Measurements from ENCODE around the gene ACTL6B. TPM values are rescaled to one million over a fixed set of nuclear protein-coding genes. Genes with fewer than 3 reads are reported as not detected.

ACTL6B gene
- total and polyA plus RNA-seq, 2 experiments from 2014 or later: not detected

GRCh38 chr7:100639995-100640516, 16.2 kb downstream of the ACTL6B start:
- H3K9me3 ChIP-seq (ENCODE audit: low read depth): no peaks in the 10 kb centered on the region
- no peak for TF ChIP-seq CTCF (IDR thresholded peaks at IDR 0.05; ENCODE audit: low read depth, low read length)
- no peaks in the 10 kb centered on the region for H3K27me3 ChIP-seq
- H3K4me3 ChIP-seq: no peak overlapping the region
- H3K4me1 ChIP-seq (ENCODE audit: low read depth): peaks cover 6% of the 10 kb centered on the region
- H3K36me3 ChIP-seq: no peaks in the 10 kb centered on the region
- no peak overlapping the region for H3K27ac ChIP-seq
- DNase-seq (ENCODE audit: low read depth in 1 of 2, low spot score in 1 of 2): no peak

GRCh38 chr7:100632951-100633717, 23.1 kb downstream of the ACTL6B start:
- TF ChIP-seq CTCF (IDR thresholded peaks at IDR 0.05; ENCODE audit: low read depth, low read length): peak; percentile 31
- Histone ChIP-seq H3K4me1 (ENCODE audit: low read depth) (no peaks in the 10 kb centered on the region), H3K27ac (no peak overlapping the region), H3K27me3 (peaks cover 27% of the 10 kb centered on the region), H3K36me3 (no peaks in the 10 kb centered on the region), H3K9me3 (ENCODE audit: low read depth) (no peaks in the 10 kb centered on the region), H3K4me3 (peak overlapping the region; percentile 25)
- DNase-seq (ENCODE audit: low read depth in 1 of 2, low spot score in 1 of 2): peak; percentile 31 to 54

- no peak for DNase-seq (ENCODE audit: low read depth in 1 of 2, low spot score in 1 of 2)
- H3K4me3 ChIP-seq: no peak overlapping the region
- no peaks in the 10 kb centered on the region for H3K36me3 ChIP-seq
- no peaks in the 10 kb centered on the region for H3K4me1 ChIP-seq (ENCODE audit: low read depth)
- H3K27me3 ChIP-seq: peaks cover 27% of the 10 kb centered on the region
- H3K9me3 ChIP-seq (ENCODE audit: low read depth): no peaks in the 10 kb centered on the region
- TF ChIP-seq CTCF (IDR thresholded peaks at IDR 0.05; ENCODE audit: low read depth, low read length): no peak
- H3K27ac ChIP-seq: no peak overlapping the region
Measured at GRCh38 chr7:100630066-100630465, 26.2 kb downstream of the ACTL6B start.

- H3K27me3 ChIP-seq: peaks cover 23% of the 10 kb centered on the region
- no peaks in the 10 kb centered on the region for H3K9me3 ChIP-seq (ENCODE audit: low read depth)
- peak; percentile 33 to 39 for DNase-seq (ENCODE audit: low read depth in 1 of 2, low spot score in 1 of 2)
- H3K4me1 ChIP-seq (ENCODE audit: low read depth): no peaks in the 10 kb centered on the region
- no peak overlapping the region for H3K4me3 ChIP-seq
- peak; percentile 42 for TF ChIP-seq CTCF (IDR thresholded peaks at IDR 0.05; ENCODE audit: low read depth, low read length)
- no peaks in the 10 kb centered on the region for H3K36me3 ChIP-seq
- no peak overlapping the region for H3K27ac ChIP-seq
Measured at GRCh38 chr7:100629117-100629716, 27.0 kb downstream of the ACTL6B start.

GRCh38 chr7:100627238-100627549, 29.1 kb downstream of the ACTL6B start:
- Histone ChIP-seq H3K27me3 (peaks cover 6% of the 10 kb centered on the region), H3K4me3 (no peak overlapping the region), H3K27ac (no peak overlapping the region), H3K36me3 (no peaks in the 10 kb centered on the region), H3K4me1 (ENCODE audit: low read depth) (no peaks in the 10 kb centered on the region), H3K9me3 (ENCODE audit: low read depth) (no peaks in the 10 kb centered on the region)
- no peak for DNase-seq (ENCODE audit: low read depth in 1 of 2, low spot score in 1 of 2)
- no peak for TF ChIP-seq CTCF (IDR thresholded peaks at IDR 0.05; ENCODE audit: low read depth, low read length)
